ENCODE results near the gene MYO10.

The MYO10 gene

DNA sequence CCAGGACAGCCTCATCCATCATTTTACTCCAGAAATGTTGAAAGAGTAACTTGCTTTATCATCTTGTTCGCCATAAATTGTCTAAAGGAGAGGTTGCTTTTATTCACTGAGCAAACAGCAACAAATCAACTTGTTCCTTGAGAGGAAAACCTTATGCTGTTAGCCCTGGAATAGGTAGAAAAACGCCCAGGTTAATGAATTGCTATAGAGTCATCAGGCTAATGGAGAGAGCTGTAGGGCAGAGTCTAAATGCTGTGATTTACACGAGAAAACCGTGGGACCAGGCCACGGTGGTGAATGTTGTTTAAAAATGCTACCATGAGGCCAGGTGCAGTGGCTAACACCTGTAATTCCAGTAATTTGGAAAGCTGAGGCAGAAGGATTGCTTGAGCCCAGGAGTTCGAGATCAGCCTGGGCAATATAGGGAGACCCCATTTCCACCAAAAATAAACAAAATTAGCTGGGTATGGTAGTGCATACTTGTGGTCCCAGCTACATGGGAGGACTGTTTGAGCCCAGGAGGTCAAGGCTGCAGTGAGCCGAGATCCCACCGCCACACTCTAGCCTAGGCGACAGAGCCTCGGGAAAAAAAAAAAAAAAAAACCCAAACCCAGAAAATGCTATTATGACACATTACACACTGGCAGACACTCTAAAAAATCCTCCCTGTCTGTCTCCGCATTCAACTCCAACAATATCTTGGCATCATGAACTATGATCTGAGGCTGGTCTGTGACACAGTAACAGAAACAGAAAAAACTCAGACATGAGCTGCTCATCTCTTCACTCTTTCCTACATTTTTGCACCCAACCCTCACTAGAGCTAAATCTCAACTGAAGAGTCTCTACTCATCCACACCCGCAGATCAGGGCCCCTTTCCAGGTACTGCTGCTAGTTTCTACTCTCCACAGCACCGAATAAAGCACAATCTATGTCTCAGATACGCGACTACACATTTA lies 200.7 kb downstream of the MYO10 start:
- Histone ChIP-seq H3K27ac (ENCODE audit: low read length) (no peak overlapping the region), H3K79me2 (ENCODE audit: low read length) (no peaks in the 10 kb centered on the region), H3K9ac (ENCODE audit: low read length) (no peak overlapping the region)

DNA sequence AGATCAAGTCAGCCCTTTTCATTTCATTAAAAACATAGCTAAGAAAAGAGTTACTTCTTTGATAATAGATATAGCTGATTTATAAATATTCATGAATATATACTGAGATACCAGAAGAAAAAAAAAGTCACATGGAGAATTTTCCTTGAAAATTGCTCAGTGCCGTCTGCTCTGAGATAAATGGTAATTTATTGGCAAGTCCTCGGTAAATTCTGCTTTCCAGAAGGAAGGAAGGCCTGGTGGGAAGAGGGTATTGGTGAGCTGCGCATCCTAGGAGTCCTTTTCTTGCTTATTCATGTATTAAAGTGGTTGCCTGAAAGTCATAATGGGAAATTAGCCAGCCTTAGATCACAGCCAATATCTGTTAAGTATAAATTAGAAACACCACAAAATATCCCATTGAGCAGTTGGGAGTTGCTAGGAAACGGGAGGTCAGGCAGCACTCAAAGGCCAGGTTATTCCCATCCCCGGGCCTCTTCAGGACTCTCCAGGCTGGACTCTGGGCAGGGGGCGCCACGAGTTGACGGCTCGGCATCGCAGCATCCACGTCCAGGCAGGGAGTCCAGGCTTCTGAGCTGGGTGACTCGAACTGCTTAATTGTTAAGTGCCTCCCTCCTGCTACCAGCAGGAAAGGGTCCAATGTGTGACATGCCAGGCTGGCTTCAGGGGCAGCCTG lies 202.6 kb downstream of the MYO10 start:
- no peaks in the 10 kb centered on the region for H3K27me3 ChIP-seq (ENCODE audit: low read depth, low read length)
- no peak overlapping the region for H3K9ac ChIP-seq (ENCODE audit: low read length)
- no peak overlapping the region for H3K4me3 ChIP-seq (ENCODE audit: low read length)
- H3K27ac ChIP-seq (ENCODE audit: low read length), result no peak overlapping the region
- no peaks in the 10 kb centered on the region for H3K79me2 ChIP-seq (ENCODE audit: low read length)
- no peaks in the 10 kb centered on the region for H3K36me3 ChIP-seq (replicated peaks; ENCODE audit: low read depth, low read length)
- no peak overlapping the region for H2AFZ ChIP-seq (ENCODE audit: low read depth, low read length)
- no peaks in the 10 kb centered on the region for H3K9me3 ChIP-seq (ENCODE audit: insufficient read depth, low read length)
- H4K20me1 ChIP-seq (ENCODE audit: insufficient read depth, low read length), result no peaks in the 10 kb centered on the region
- no peak overlapping the region for H3K4me2 ChIP-seq (ENCODE audit: low read length)
- TF ChIP-seq, protein P1, sequence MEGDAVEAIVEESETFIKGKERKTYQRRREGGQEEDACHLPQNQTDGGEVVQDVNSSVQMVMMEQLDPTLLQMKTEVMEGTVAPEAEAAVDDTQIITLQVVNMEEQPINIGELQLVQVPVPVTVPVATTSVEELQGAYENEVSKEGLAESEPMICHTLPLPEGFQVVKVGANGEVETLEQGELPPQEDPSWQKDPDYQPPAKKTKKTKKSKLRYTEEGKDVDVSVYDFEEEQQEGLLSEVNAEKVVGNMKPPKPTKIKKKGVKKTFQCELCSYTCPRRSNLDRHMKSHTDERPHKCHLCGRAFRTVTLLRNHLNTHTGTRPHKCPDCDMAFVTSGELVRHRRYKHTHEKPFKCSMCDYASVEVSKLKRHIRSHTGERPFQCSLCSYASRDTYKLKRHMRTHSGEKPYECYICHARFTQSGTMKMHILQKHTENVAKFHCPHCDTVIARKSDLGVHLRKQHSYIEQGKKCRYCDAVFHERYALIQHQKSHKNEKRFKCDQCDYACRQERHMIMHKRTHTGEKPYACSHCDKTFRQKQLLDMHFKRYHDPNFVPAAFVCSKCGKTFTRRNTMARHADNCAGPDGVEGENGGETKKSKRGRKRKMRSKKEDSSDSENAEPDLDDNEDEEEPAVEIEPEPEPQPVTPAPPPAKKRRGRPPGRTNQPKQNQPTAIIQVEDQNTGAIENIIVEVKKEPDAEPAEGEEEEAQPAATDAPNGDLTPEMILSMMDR (IDR thresholded peaks at IDR 0.05; ENCODE audit: low read depth, low read length), result no peak
- TF ChIP-seq EZH2phosphoT487 (IDR thresholded peaks at IDR 0.05; ENCODE audit: low read depth), result no peak
- peaks cover 23% of the 10 kb centered on the region for H3K4me1 ChIP-seq (ENCODE audit: low read length)

More for the DNA sequence above, 200.7 kb downstream of the MYO10 start:
- H3K36me3 ChIP-seq (replicated peaks; ENCODE audit: low read depth, low read length), result no peaks in the 10 kb centered on the region
- no peak overlapping the region for H3K4me3 ChIP-seq (ENCODE audit: low read length)
- H4K20me1 ChIP-seq (ENCODE audit: insufficient read depth, low read length), result no peaks in the 10 kb centered on the region
- no peaks in the 10 kb centered on the region for H3K9me3 ChIP-seq (ENCODE audit: insufficient read depth, low read length)
- no peak overlapping the region for H2AFZ ChIP-seq (ENCODE audit: low read depth, low read length)
- H3K4me1 ChIP-seq (ENCODE audit: low read length), result peaks cover 21% of the 10 kb centered on the region
- no peaks in the 10 kb centered on the region for H3K27me3 ChIP-seq (ENCODE audit: low read depth, low read length)
- TF ChIP-seq EZH2phosphoT487 (IDR thresholded peaks at IDR 0.05; ENCODE audit: low read depth), result no peak
- TF ChIP-seq, protein P1 (IDR thresholded peaks at IDR 0.05; ENCODE audit: low read depth, low read length), result no peak
- H3K4me2 ChIP-seq (ENCODE audit: low read length), result no peak overlapping the region

DNA sequence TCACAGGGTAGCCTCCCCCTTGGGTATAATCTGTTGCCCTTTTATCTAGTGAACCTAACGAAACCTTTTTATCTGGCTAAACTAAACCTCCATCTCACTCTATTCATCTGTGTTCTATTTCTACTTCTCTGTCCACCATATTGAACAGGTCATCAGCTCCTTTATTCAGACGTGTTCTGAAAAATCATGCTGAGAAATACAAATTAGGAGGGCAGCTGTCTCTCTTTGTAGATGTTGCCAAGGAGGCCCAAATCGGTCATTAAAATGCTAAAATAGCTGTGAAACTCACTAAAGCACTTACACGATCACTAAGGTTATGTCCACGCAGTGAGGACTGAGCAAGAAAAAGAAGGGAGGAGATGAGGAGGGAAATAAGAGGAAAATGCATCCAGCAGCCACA lies 203.7 kb downstream of the MYO10 start:
- H3K4me3 ChIP-seq (ENCODE audit: low read length), result no peak overlapping the region
- peaks cover 24% of the 10 kb centered on the region for H3K4me1 ChIP-seq (ENCODE audit: low read length)
- H3K79me2 ChIP-seq (ENCODE audit: low read length), result no peaks in the 10 kb centered on the region
- H3K27ac ChIP-seq (ENCODE audit: low read length), result no peak overlapping the region
- H3K9me3 ChIP-seq (ENCODE audit: insufficient read depth, low read length), result no peaks in the 10 kb centered on the region
- no peaks in the 10 kb centered on the region for H3K27me3 ChIP-seq (ENCODE audit: low read depth, low read length)
- H3K36me3 ChIP-seq (replicated peaks; ENCODE audit: low read depth, low read length), result no peaks in the 10 kb centered on the region
- no peak overlapping the region for H3K9ac ChIP-seq (ENCODE audit: low read length)
- H2AFZ ChIP-seq (ENCODE audit: low read depth, low read length), result no peak overlapping the region
- H4K20me1 ChIP-seq (ENCODE audit: insufficient read depth, low read length), result no peaks in the 10 kb centered on the region
- TF ChIP-seq, protein P1 (IDR thresholded peaks at IDR 0.05; ENCODE audit: low read depth, low read length), result no peak
- TF ChIP-seq EZH2phosphoT487 (IDR thresholded peaks at IDR 0.05; ENCODE audit: low read depth), result no peak
- no peak overlapping the region for H3K4me2 ChIP-seq (ENCODE audit: low read length)

DNA sequence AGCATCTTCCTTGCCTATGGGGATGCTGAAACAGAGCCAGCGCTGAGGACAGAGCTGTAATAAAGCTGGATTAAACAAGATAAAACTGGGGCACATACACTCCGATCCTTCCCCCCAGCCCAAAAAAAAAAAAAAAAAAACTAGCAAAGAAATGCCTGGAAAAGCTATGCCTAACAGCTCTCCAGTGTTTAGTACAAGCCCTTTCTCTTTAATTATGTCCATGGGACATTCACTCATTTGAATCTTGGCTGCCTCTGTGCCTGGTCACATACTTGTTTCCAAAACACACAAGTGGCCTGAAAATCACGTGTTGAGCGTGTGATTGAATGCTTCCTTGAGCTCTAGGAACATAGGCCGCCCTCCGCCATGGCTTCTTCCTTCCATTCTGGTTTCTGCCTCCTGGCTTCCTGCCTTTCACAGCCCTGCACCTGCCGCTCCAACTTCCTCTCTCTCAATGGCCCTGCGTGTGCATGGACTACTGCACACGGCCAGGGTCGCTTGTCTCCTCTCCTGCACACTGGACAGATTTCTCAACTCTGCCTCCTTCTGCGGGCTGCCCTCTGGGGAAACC lies 208.2 kb downstream of the MYO10 start:
- Histone ChIP-seq H3K27ac (ENCODE audit: low read length) (no peak overlapping the region), H2AFZ (ENCODE audit: low read depth, low read length) (peak overlapping the region; percentile 73; the same call in 1 of the 2 replicates), H3K4me3 (ENCODE audit: low read length) (peak overlapping the region; percentile 42; the same call in 1 of the 2 replicates), H3K79me2 (ENCODE audit: low read length) (no peaks in the 10 kb centered on the region), H3K9ac (ENCODE audit: low read length) (no peak overlapping the region; the same call in 1 of the 2 replicates), H4K20me1 (ENCODE audit: insufficient read depth, low read length) (no peaks in the 10 kb centered on the region), H3K27me3 (ENCODE audit: low read depth, low read length) (no peaks in the 10 kb centered on the region), H3K4me2 (ENCODE audit: low read length) (peak overlapping the region; percentile 67), H3K36me3 (replicated peaks; ENCODE audit: low read depth, low read length) (no peaks in the 10 kb centered on the region), H3K9me3 (ENCODE audit: insufficient read depth, low read length) (no peaks in the 10 kb centered on the region), H3K4me1 (ENCODE audit: low read length) (peaks cover 13% of the 10 kb centered on the region)
- TF ChIP-seq EZH2phosphoT487 (IDR thresholded peaks at IDR 0.05; ENCODE audit: low read depth), result no peak
- TF ChIP-seq, protein P1 (IDR thresholded peaks at IDR 0.05; ENCODE audit: low read depth, low read length), result no peak

Data from OCI-LY3 (cell line).